Activated CD4-positive, alpha-beta T cell treated with anti-CD3 and anti-CD28 coated beads for 4 hours (primary cell): ENCODE data around the gene SAP30L.

ENCODE experiments used
- DNase-seq, 2 donors: peaks; one replicate each; pipeline ENCODE4 v3.0.0-alpha.2; 2020

SAP30L gene

GRCh38 chr5:154445422-154446194 is at the start of gene SAP30L:
SAP30L (plus strand) TSS chr5:154445997; CDS start chr5:154446605, 608 bp downstream.
- DNase-seq: peak; percentile 90 to 96

DNA sequence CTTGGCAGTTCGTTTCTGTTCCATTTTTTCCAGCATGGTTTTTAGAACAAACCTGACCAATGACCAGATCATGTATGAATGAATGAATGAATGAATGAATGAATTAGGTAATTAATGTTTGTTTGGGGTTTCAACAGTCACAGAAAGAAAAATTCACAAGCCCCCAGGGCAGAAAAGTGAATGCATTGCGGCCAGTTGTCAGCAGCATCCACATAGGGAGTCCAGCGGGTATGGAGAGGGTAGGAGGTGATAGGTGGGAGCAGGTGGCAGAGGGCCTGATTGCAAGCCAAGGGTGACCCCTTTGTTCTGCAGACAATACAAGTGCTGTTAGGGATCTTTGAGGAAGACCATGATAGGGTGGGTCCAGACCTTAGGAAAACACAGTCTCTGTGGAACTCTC is 49.7 kb upstream of the SAP30L start:
- no peak for DNase-seq

DNA sequence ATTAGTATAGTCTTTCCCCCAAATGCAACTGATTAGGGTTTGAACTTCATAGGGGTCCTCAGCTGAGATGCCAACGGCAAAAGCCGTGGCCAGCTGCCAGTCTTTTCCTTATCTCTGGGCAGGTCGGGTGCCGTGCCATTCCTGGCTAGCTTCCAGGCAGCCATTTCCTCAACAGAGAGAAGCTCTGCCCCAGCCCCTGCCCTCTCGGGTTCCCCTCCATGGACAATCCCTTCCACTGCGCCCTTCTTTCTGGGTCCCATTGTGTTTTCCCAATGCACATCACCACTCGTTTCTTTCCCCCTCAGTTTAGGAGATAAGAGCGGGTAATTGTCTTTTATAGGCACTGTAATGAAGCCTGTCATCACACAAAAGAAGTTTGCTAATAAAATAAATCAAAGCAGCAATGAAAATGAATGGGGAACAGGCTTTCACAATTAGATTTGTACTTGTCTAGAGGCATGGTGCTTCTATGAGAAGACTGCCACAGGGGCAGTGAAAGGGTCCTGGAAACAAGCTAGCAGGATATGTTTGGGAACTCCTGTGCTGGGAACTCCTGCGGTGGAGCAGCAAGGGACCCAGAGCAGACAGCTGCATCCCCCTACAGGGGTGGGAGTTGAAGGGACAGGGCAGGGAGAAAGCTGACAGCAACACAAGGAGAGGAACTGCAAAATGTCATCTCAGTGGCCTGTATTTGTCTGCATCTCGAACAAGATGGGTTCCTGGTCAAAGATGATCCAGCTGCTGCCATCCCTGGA is 48.0 kb upstream of the SAP30L start:
- no peak for DNase-seq

- DNase-seq: no peak
Observed at GRCh38 chr5:154400678-154401077, 45.1 kb upstream of the SAP30L start.

- DNase-seq: no peak
Observed at GRCh38 chr5:154401355-154401754, 44.4 kb upstream of the SAP30L start.

GRCh38 chr5:154401931-154402330 is 43.9 kb upstream of the SAP30L start:
- no peak for DNase-seq

DNA sequence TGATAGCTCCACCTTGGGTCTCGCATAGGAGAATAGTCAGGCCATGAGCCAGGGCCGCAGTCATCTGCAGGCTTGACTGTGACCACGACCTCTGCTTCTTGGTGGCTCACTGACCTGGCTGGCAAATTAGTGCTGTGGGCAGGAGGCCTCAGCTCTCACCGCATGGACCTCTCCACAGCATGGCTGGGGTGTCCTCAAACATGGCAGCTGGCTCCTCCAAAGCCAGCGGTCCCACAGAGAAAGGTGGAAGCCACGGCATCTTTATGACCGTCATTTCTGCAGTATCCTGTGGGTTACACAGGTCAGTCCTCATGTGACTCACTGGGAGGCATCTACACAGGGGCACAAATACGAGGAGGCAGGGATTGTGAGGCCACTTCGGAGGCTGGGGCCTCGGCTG is 43.2 kb upstream of the SAP30L start:
- DNase-seq: no peak

DNA sequence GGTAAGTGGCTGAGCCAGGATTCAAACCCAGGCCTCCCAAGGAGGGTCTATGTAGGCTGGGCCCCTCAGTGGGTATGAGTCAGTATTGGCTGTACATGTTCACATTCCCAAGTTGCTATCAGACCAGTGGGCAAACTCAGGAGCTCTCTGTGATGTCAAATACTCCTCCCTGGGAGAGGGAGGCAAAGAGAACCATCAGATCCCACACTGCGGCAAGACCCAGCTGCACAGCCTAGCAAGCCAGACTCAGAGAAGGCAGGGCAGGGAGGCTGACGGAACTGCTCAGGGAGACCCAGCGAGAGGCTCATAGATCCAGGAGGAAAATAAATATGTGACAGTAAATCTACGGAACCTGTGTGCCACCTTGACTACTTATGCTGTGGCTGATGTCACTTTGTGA is 42.6 kb upstream of the SAP30L start:
- no peak for DNase-seq

GRCh38 chr5:154403776-154404387 is 41.9 kb upstream of the SAP30L start:
- no peak for DNase-seq

- DNase-seq: peak; percentile 68 to 69
Observed at GRCh38 chr5:154405078-154405792, 40.6 kb upstream of the SAP30L start.

DNA sequence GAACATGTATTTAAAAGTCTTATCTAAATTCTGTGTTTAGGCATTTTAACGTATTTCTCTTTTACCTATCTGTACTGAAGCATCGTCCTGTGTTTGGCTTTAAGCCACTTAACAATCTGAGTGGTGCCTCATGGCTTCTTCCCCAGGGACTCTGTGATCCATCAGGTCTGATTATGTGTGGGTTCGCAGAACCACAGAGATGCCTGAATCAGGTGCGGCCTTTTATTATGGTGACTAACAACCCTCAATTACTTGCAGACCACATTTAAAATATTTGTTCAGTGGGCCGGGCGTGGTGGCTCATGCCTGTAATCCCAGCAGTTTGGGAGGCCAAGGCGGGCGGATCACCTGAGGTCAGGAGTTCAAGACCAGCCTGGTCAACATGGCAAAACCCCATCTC is 39.6 kb upstream of the SAP30L start:
- DNase-seq: no peak

- no peak for DNase-seq
Observed at GRCh38 chr5:154406826-154407225, 39.0 kb upstream of the SAP30L start.

DNA sequence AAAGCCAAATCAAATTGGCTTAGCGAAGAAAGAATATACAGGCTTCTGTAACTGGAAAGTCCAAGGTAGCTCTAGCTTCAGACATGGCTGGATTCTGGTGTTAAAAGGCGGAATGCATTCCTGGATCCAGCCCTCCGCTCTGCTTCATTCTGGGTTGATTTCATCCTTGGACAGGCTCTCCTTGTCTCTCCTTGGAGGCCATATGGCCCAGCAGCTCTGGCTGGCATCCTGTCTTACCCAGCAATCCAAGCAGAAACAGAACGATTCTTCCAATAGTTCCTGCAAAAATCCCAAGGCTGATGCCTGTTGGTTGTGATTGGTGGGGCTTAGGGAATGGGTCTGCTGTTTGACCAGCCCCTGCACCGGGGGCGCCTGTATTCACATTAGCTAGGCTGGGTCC is 37.0 kb upstream of the SAP30L start:
- DNase-seq: no peak

DNA sequence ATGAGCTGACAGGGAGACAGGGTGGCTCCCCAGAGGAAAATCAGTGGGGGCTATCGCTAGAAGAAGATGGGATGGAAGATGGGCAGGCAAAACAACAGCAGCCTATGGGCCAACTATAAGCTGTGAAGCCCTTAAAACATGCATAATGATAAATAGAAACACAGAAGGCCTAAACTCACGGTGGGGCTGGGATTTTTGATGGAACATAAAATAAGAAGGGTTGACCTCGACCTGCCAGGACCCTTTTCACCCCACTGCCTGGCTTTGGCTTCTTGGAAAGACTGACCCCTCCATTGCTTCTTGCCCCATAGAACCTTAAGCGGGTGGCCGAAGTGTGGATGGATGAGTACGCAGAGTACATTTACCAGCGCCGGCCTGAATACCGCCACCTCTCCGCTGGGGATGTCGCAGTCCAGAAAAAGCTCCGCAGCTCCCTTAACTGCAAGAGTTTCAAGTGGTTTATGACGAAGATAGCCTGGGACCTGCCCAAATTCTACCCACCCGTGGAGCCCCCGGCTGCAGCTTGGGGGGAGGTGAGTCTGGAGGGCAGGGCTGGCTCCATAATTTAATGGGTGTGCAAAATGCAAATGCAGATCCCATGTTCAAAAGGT is 36.5 kb upstream of the SAP30L start:
- no peak for DNase-seq

GRCh38 chr5:154410008-154410407 is 35.8 kb upstream of the SAP30L start:
- no peak for DNase-seq

- DNase-seq: no peak
Observed at GRCh38 chr5:154410786-154411185, 35.0 kb upstream of the SAP30L start.

DNA sequence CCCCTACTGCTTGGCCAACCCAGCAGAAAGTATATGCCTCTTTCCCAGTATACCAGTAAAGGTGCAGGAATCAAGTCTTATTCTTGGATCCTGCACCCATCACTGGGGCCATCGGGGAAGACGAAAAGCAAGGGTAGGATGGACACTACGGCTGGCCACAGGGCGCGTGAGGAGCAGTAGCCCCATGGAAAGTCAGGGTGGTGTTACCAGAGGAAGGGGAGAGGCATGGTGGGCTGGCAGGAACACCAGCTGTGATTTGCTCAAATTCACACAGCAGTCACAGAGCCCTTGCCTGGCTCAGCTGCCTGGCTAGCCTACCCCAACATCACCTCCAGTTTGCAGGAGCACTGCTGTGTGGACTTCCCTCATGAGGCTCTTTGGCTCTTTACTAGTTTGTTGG is 34.5 kb upstream of the SAP30L start:
- DNase-seq: no peak

DNA sequence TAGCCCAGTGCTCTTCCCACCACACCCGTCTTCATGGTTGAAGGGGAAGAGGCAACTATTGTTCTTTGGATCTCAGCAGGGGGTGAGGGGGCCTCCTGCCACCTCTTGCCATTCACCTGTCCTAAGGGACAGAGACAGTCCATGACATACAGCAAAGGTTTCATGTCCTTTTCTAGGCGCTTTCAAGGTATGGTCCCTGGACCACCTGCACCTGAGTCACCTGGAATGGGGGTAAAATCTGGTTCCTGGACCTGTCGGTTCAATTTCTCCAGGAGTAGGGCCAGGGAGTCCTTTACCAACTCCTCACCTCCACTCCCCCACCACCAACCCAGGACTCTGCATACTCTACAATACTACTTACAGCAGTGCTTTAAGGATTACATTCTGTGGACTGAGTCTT is 33.5 kb upstream of the SAP30L start:
- no peak for DNase-seq

- no peak for DNase-seq
Observed at GRCh38 chr5:154412925-154413324, 32.9 kb upstream of the SAP30L start.

DNA sequence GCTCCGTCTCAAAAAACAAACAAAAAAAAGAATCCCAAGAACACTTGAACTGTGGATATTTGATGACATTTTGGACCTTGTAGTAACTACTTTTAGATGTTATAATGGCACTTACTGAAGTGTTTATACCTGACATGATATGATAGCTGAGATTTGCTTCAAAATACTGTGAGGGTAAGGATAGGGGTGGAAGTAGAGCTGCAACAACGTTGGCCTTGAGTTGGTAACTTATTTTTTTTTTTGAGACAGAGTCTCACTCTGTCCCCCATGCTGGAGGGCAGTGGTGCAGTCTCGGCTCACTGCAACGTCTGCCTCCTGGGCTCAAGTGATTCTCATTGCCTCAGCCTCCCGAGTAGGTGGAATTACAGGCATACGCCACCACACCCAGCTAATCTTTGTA is 30.7 kb upstream of the SAP30L start:
- no peak for DNase-seq

DNA sequence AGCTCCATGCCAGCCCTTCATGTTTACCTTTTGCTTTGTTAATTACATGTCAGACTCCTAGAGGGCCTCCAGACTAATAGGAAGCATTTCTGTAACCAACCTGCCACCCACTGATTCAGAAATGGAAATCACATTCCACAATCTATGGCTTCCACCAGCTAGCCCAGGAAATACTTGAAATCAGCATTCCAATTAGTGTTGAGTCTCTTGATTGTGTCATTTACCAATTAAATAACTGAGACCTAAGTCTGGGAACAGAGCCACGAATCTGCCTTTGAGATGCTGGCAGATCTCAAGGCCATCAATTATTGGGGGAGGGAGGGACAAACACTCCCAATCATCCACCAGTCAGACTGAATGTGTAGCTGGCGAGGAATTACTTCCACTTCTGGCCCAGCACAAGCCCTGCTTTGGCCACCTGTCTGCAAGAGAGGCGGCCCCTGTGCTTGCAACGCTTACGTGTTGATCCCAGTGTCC is 27.4 kb upstream of the SAP30L start:
- no peak for DNase-seq

GRCh38 chr5:154419236-154419635 is 26.6 kb upstream of the SAP30L start:
- no peak for DNase-seq

- no peak for DNase-seq
Observed at GRCh38 chr5:154421868-154422267, 23.9 kb upstream of the SAP30L start.
